HepG2 (cell line): ENCODE measurements around the gene CNPY4. TPM values are rescaled to one million over a fixed set of nuclear protein-coding genes. Genes with fewer than 3 reads are reported as not detected.
A peak's percentile ranks its signal among the peaks of the same experiment; 100 is the strongest.

Experiments used
- CEBPB ChIP-seq: IDR thresholded peaks from 2 replicates; pipeline ENCODE4 v1.6.1; 2011; ENCODE audit warnings: low read depth, low read length, improper control_type of control experiment, borderline replicate concordance
- ELF3 ChIP-seq: IDR thresholded peaks from 2 replicates; pipeline ENCODE4 v1.6.1; 2016; ENCODE audit warnings: missing genetic modification reagents, missing compliant biosample characterization
- FOSL1 ChIP-seq: sonication (generic); formaldehyde crosslinking; IDR thresholded peaks from 2 replicates; pipeline ENCODE4 v1.9.0; 2021; ENCODE audit warnings: missing genetic modification reagents, borderline replicate concordance
- POGZ ChIP-seq: sonication (generic); formaldehyde crosslinking; IDR thresholded peaks from 2 replicates; pipeline ENCODE4 v1.4.0; 2020; ENCODE audit warnings: mild to moderate bottlenecking, missing genetic modification reagents
- RBAK ChIP-seq: sonication (generic); formaldehyde crosslinking; IDR thresholded peaks from 2 replicates; pipeline ENCODE4 v1.5.1; 2020; ENCODE audit warnings: mild to moderate bottlenecking, missing genetic modification reagents
- SCMH1 ChIP-seq: sonication (generic); formaldehyde crosslinking; IDR thresholded peaks from 2 replicates; pipeline ENCODE4 v1.9.0; 2021; ENCODE audit warnings: missing genetic modification reagents, mild to moderate bottlenecking, borderline replicate concordance
- TCF7 ChIP-seq: sonication (generic); IDR thresholded peaks from 2 replicates; pipeline ENCODE4 v1.6.1; 2016; ENCODE audit warnings: antibody characterized with exemption, low read depth
- XBP1 ChIP-seq: sonication (generic); formaldehyde crosslinking; IDR thresholded peaks from 2 replicates; pipeline ENCODE4 v1.5.0; 2020; ENCODE audit warnings: missing genetic modification reagents
- ZBTB38 ChIP-seq: sonication (generic); formaldehyde crosslinking; IDR thresholded peaks from 2 replicates; pipeline ENCODE4 v1.5.1; 2020; ENCODE audit warnings: mild to moderate bottlenecking, missing genetic modification reagents
- ZBTB7B ChIP-seq: sonication (generic); formaldehyde crosslinking; IDR thresholded peaks from 2 replicates; pipeline ENCODE4 v1.4.0; 2020; ENCODE audit warnings: missing genetic modification reagents
- ZFY ChIP-seq: sonication (generic); formaldehyde crosslinking; IDR thresholded peaks from 2 replicates; pipeline ENCODE4 v1.4.0; 2020; ENCODE audit warnings: missing genetic modification reagents
- ZNF180 ChIP-seq: sonication (generic); formaldehyde crosslinking; IDR thresholded peaks from 2 replicates; pipeline ENCODE4 v1.4.0; 2020; ENCODE audit warnings: low read depth, missing genetic modification reagents, borderline replicate concordance
- ZNF256 ChIP-seq: sonication (generic); formaldehyde crosslinking; conservative IDR thresholded peaks from 2 replicates; pipeline ENCODE4 v1.4.0; 2020; ENCODE audit warnings: missing genetic modification reagents
- ZNF709 ChIP-seq: sonication (generic); formaldehyde crosslinking; IDR thresholded peaks from 2 replicates; pipeline ENCODE4 v1.5.0; 2020; ENCODE audit warnings: mild to moderate bottlenecking, missing genetic modification reagents
- ZSCAN25 ChIP-seq: sonication (generic); formaldehyde crosslinking; IDR thresholded peaks from 2 replicates; pipeline ENCODE4 v1.8.0; 2022; ENCODE audit warnings: mild to moderate bottlenecking, missing genetic modification reagents
- polyA plus RNA-seq, 8 experiments: library from polyadenylated mRNA; depleted of rRNA in 3 of 8; stranded (reverse) in 7 of 8; unstranded in 1 of 8; fragments of >200 nt; fragmentation: Illumina TruSeq in 4 of 8; extraction: Trizol in 4 of 8; gene quantifications; 2 replicates each; pipeline versions ENCODE4 v1.2.1 to v1.2.3, GENCODE V29; 2011 to 2016; ENCODE audit warnings: low read depth in 4 of 8, missing spikeins in 1 of 8, mixed read lengths in 1 of 8; ENCODE audit not compliant: insufficient read depth in 1 of 8
- total RNA-seq, 5 experiments: library from RNA; depleted of rRNA; stranded (reverse); fragments of >200 nt; fragmentation: Illumina TruSeq; extraction: Trizol; gene quantifications; 2 replicates each; pipeline ENCODE4 v1.2.3, GENCODE V29; 2016; ENCODE audit warnings: low read depth in 1 of 5
- TF ChIP-seq, protein P1 (sequence below), 2 experiments: IDR thresholded peaks; 2 replicates each; pipeline ENCODE4 v1.6.1; 2011 to 2012; ENCODE audit warnings: low read length in 2 of 2, borderline replicate concordance in 1 of 2, low read depth in 1 of 2, mild to moderate bottlenecking in 1 of 2, moderate library complexity in 1 of 2
- TF ChIP-seq, protein P2 (sequence below): sonication (generic); formaldehyde crosslinking; IDR thresholded peaks from 2 replicates; pipeline ENCODE4 v1.8.0; 2022; ENCODE audit warnings: missing genetic modification reagents, low read depth, mild to moderate bottlenecking, borderline replicate concordance
- TF ChIP-seq, protein P3 (sequence below), 2 experiments: sonication (generic) in 1 of 2; formaldehyde crosslinking in 1 of 2; IDR thresholded peaks; 2 replicates each; pipeline versions ENCODE4 v1.4.0 to v1.6.1; 2016 to 2020; ENCODE audit warnings: borderline replicate concordance in 1 of 2, low read depth in 1 of 2, mild to moderate bottlenecking in 1 of 2, missing genetic modification reagents in 1 of 2

Gene CNPY4
- total and polyA plus RNA-seq, 2 of the 13 experiments (the other 11 are each of a cell fraction or from before 2014, with no cell fraction given): 6.2 to 12.7 TPM

GRCh38 chr7:100122067-100122466 lies 2.6 kb downstream of the CNPY4 start (continued):
- TF ChIP-seq POGZ (no peak), ZFY (CRISPR knock-in tag) (no peak), TCF7 (no peak), ZNF256 (CRISPR knock-in tag) (no peak), ZNF709 (no peak), ZNF180 (CRISPR knock-in tag) (no peak), RBAK (CRISPR knock-in tag) (no peak), ZBTB7B (CRISPR knock-in tag) (no peak), XBP1 (no peak), ZSCAN25 (CRISPR knock-in tag) (no peak), ZBTB38 (CRISPR knock-in tag) (peak; percentile 67; the same call in 1 of the 2 replicates), CEBPB (peak; percentile 57; the same call in 1 of the 2 replicates), ELF3 (CRISPR knock-in tag) (peak; percentile 84), FOSL1 (no peak), SCMH1 (CRISPR knock-in tag) (no peak)
- TF ChIP-seq, protein P1, sequence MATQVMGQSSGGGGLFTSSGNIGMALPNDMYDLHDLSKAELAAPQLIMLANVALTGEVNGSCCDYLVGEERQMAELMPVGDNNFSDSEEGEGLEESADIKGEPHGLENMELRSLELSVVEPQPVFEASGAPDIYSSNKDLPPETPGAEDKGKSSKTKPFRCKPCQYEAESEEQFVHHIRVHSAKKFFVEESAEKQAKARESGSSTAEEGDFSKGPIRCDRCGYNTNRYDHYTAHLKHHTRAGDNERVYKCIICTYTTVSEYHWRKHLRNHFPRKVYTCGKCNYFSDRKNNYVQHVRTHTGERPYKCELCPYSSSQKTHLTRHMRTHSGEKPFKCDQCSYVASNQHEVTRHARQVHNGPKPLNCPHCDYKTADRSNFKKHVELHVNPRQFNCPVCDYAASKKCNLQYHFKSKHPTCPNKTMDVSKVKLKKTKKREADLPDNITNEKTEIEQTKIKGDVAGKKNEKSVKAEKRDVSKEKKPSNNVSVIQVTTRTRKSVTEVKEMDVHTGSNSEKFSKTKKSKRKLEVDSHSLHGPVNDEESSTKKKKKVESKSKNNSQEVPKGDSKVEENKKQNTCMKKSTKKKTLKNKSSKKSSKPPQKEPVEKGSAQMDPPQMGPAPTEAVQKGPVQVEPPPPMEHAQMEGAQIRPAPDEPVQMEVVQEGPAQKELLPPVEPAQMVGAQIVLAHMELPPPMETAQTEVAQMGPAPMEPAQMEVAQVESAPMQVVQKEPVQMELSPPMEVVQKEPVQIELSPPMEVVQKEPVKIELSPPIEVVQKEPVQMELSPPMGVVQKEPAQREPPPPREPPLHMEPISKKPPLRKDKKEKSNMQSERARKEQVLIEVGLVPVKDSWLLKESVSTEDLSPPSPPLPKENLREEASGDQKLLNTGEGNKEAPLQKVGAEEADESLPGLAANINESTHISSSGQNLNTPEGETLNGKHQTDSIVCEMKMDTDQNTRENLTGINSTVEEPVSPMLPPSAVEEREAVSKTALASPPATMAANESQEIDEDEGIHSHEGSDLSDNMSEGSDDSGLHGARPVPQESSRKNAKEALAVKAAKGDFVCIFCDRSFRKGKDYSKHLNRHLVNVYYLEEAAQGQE (IDR thresholded peaks at IDR 0.05; ENCODE audit: borderline replicate concordance in 1 of 2, low read depth in 1 of 2, low read length in 2 of 2): no peak
- TF ChIP-seq, protein P2, sequence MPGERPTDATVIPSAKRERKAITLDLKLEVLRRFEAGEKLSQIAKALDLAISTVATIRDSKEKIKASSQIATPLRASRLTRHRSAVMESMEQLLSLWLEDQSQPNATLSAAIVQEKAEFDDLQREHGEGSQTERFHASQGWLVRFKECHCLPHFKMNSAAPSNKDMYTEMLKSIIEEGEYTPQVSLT (CRISPR knock-in tag): no peak
- TF ChIP-seq, protein P3, sequence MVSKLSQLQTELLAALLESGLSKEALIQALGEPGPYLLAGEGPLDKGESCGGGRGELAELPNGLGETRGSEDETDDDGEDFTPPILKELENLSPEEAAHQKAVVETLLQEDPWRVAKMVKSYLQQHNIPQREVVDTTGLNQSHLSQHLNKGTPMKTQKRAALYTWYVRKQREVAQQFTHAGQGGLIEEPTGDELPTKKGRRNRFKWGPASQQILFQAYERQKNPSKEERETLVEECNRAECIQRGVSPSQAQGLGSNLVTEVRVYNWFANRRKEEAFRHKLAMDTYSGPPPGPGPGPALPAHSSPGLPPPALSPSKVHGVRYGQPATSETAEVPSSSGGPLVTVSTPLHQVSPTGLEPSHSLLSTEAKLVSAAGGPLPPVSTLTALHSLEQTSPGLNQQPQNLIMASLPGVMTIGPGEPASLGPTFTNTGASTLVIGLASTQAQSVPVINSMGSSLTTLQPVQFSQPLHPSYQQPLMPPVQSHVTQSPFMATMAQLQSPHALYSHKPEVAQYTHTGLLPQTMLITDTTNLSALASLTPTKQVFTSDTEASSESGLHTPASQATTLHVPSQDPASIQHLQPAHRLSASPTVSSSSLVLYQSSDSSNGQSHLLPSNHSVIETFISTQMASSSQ (IDR thresholded peaks at IDR 0.05; ENCODE audit: low read depth): no peak
- TF ChIP-seq, protein P3 (CRISPR knock-in tag; IDR thresholded peaks at IDR 0.05; ENCODE audit: borderline replicate concordance): no peak
